TTC549 (cell line): ENCODE data around the gene UBE4B.

Experiments used
- FAIRE-seq: peaks from 2 replicates; lab custom pipeline; 2012; peaks lifted over from hg19 to GRCh38; lab: Jason Lieb, UNC

The UBE4B gene

GRCh38 chr1:10042746-10043145 lies 10.0 kb downstream of the UBE4B start:
- FAIRE-seq = no peak

GRCh38 chr1:10045480-10046355 lies 13.0 kb downstream of the UBE4B start:
- no peak for FAIRE-seq

GRCh38 chr1:10046356-10047085 lies 13.8 kb downstream of the UBE4B start:
- no peak for FAIRE-seq

- FAIRE-seq = no peak
These were observed 15.8 kb downstream of the UBE4B start for GRCh38 chr1:10048601-10049000.

- FAIRE-seq = no peak
These were observed 17.9 kb downstream of the UBE4B start for GRCh38 chr1:10050611-10051010.

- no peak for FAIRE-seq
These were observed 18.9 kb downstream of the UBE4B start for GRCh38 chr1:10051656-10052055.

GRCh38 chr1:10052347-10052746 lies 19.6 kb downstream of the UBE4B start:
- FAIRE-seq = no peak

- FAIRE-seq = no peak
These were observed 21.7 kb downstream of the UBE4B start for GRCh38 chr1:10054465-10054864.

- no peak for FAIRE-seq
These were observed 23.8 kb downstream of the UBE4B start for GRCh38 chr1:10056599-10056987.

- FAIRE-seq = no peak
These were observed 24.6 kb downstream of the UBE4B start for GRCh38 chr1:10057343-10057742.

- no peak for FAIRE-seq
These were observed 25.0 kb downstream of the UBE4B start for GRCh38 chr1:10057796-10058195.

GRCh38 chr1:10059342-10059718 lies 26.6 kb downstream of the UBE4B start:
- FAIRE-seq = no peak

GRCh38 chr1:10060311-10061100 lies 27.7 kb downstream of the UBE4B start:
- FAIRE-seq = no peak

- no peak for FAIRE-seq
These were observed 28.5 kb downstream of the UBE4B start for GRCh38 chr1:10061276-10061675.

- FAIRE-seq = no peak
These were observed 31.1 kb downstream of the UBE4B start for GRCh38 chr1:10063878-10064277.

- FAIRE-seq = no peak
These were observed 31.9 kb downstream of the UBE4B start for GRCh38 chr1:10064416-10065343.

- no peak for FAIRE-seq
These were observed 32.6 kb downstream of the UBE4B start for GRCh38 chr1:10065344-10065685.

GRCh38 chr1:10065760-10066159 lies 33.0 kb downstream of the UBE4B start:
- FAIRE-seq = no peak

- FAIRE-seq = no peak
These were observed 36.0 kb downstream of the UBE4B start for GRCh38 chr1:10068605-10069294.

- FAIRE-seq = no peak
These were observed 37.4 kb downstream of the UBE4B start for GRCh38 chr1:10070206-10070605.

- FAIRE-seq = no peak
These were observed 38.9 kb downstream of the UBE4B start for GRCh38 chr1:10071640-10072039.
